ENCODE results near the gene CLHC1. TPM values are rescaled to one million over a fixed set of nuclear protein-coding genes. Genes with fewer than 3 reads are reported as not detected.

Gene CLHC1
- total RNA-seq, 1 experiment from 2014 or later = 11.1 TPM

GRCh38 chr2:55180374-55180773 lies 51.7 kb downstream of the CLHC1 start:
- Histone ChIP-seq H3K9me2 (ENCODE audit: insufficient read depth) (no peaks in the 10 kb centered on the region), H4K20me1 (ENCODE audit: insufficient read depth) (no peaks in the 10 kb centered on the region), H3K9ac (ENCODE audit: low read length) (no peak overlapping the region), H3K4me2 (ENCODE audit: low read length) (no peak overlapping the region), H3K36me3 (ENCODE audit: control insufficient read depth in 1 of 2, insufficient read depth in 2 of 2, low read length in 2 of 2) (no peaks in the 10 kb centered on the region), H3K79me2 (ENCODE audit: insufficient read depth, low read length) (no peaks in the 10 kb centered on the region), H3K4me3 (replicated peaks in 1 of 2; ENCODE audit: low read depth in 1 of 2, low read length in 2 of 2) (no peak overlapping the region), H2AFZ (ENCODE audit: low read depth, low read length, poor library complexity, severe bottlenecking) (no peak overlapping the region), H3K9me3 (ENCODE audit: control insufficient read depth in 1 of 2, insufficient read depth in 1 of 2, low read depth in 1 of 2, low read length in 2 of 2) (no peaks in the 10 kb centered on the region), H3K27me3 (ENCODE audit: insufficient read depth, low read length) (no peaks in the 10 kb centered on the region), H3K4me1 (ENCODE audit: control insufficient read depth in 1 of 2, insufficient read depth in 2 of 2, low read length in 2 of 2) (peaks cover 0 to 9% of the 10 kb centered on the region in 2 experiments; a peak in 1 of 4 replicates), H3K27ac (ENCODE audit: low read depth, low read length) (no peak overlapping the region)
- ChIA-PET CTCF (no interaction called here), POLR2A (interaction anchor here (1.2 kb wide), 1 partner anchor 14 kb away, joined by 3 read pairs; no protein-coding TSS in a partner anchor), RAD21 (ENCODE audit: low non-redundant PET in 1 of 2, low total read pairs in 2 of 2, uncharacterized antibody in 2 of 2, unreplicated experiment in 2 of 2) (no interaction called here)
- no peak for ATAC-seq
- TF ChIP-seq, protein P1, sequence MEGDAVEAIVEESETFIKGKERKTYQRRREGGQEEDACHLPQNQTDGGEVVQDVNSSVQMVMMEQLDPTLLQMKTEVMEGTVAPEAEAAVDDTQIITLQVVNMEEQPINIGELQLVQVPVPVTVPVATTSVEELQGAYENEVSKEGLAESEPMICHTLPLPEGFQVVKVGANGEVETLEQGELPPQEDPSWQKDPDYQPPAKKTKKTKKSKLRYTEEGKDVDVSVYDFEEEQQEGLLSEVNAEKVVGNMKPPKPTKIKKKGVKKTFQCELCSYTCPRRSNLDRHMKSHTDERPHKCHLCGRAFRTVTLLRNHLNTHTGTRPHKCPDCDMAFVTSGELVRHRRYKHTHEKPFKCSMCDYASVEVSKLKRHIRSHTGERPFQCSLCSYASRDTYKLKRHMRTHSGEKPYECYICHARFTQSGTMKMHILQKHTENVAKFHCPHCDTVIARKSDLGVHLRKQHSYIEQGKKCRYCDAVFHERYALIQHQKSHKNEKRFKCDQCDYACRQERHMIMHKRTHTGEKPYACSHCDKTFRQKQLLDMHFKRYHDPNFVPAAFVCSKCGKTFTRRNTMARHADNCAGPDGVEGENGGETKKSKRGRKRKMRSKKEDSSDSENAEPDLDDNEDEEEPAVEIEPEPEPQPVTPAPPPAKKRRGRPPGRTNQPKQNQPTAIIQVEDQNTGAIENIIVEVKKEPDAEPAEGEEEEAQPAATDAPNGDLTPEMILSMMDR (IDR thresholded peaks at IDR 0.05 in 2 of 3, conservative IDR thresholded peaks at IDR 0.05 in 1 of 3; ENCODE audit: borderline replicate concordance in 1 of 3, insufficient read depth in 1 of 3, low read depth in 2 of 3, low read length in 2 of 3) = no peak
- no peak for TF ChIP-seq EGR1 (IDR thresholded peaks at IDR 0.05; ENCODE audit: low read depth)
- no TSS peak for BruUV-seq (replicated peaks)
- DNase-seq (ENCODE audit: low read depth, low spot score) = no peak
- intact Hi-C loops (cut with micrococcal nuclease) = no loop called here

GRCh38 chr2:55176094-55176415 lies 56.0 kb downstream of the CLHC1 start:
- H3K9ac ChIP-seq (ENCODE audit: low read length) = no peak overlapping the region
- DNase-seq (ENCODE audit: low read depth, low spot score) = no peak
- ChIA-PET CTCF (interaction anchor here (1.4 to 3.9 kb wide), 2 partner anchors 161 to 277 kb away, joined by 7 to 46 read pairs; no protein-coding TSS in a partner anchor), POLR2A (interaction anchor here (0.8 kb wide), 1 partner anchor 126 kb away, joined by 3 read pairs; the partner anchor contains the start of gene RTN4), RAD21 (ENCODE audit: low non-redundant PET in 1 of 2, low total read pairs in 2 of 2, uncharacterized antibody in 2 of 2, unreplicated experiment in 2 of 2) (interaction anchor here in 1 of 2 experiments (1.9 kb wide), 1 partner anchor 276 kb away, joined by 4 read pairs; no protein-coding TSS in a partner anchor)
- TF ChIP-seq EZH2 (IDR thresholded peaks at IDR 0.05) = no peak
- H3K79me2 ChIP-seq (ENCODE audit: insufficient read depth, low read length) = no peaks in the 10 kb centered on the region
- no peak overlapping the region for H3K27ac ChIP-seq (ENCODE audit: low read depth, low read length)
- intact Hi-C loops (cut with micrococcal nuclease) = loop anchor here (5.0 to 10.0 kb wide), 4 partner anchors 454 to 1071 kb away; partner anchors contain the start of gene EML6
- no peaks in the 10 kb centered on the region for H3K9me2 ChIP-seq (ENCODE audit: insufficient read depth)
- no peak overlapping the region for H3K4me3 ChIP-seq (replicated peaks in 1 of 2; ENCODE audit: low read depth in 1 of 2, low read length in 2 of 2)
- no peak for ATAC-seq
- no TSS peak for BruUV-seq (replicated peaks)
- no peak overlapping the region for H3K4me2 ChIP-seq (ENCODE audit: low read length)
- no peak overlapping the region for H2AFZ ChIP-seq (ENCODE audit: low read depth, low read length, poor library complexity, severe bottlenecking)
- H3K9me3 ChIP-seq (ENCODE audit: control insufficient read depth in 1 of 2, insufficient read depth in 1 of 2, low read depth in 1 of 2, low read length in 2 of 2) = no peaks in the 10 kb centered on the region
- no peaks in the 10 kb centered on the region for H3K27me3 ChIP-seq (ENCODE audit: insufficient read depth, low read length)
- no peaks in the 10 kb centered on the region for H3K36me3 ChIP-seq (ENCODE audit: control insufficient read depth in 1 of 2, insufficient read depth in 2 of 2, low read length in 2 of 2)
- H4K20me1 ChIP-seq (ENCODE audit: insufficient read depth) = no peaks in the 10 kb centered on the region
- no peaks in the 10 kb centered on the region; a peak in 1 of 4 replicates for H3K4me1 ChIP-seq (ENCODE audit: control insufficient read depth in 1 of 2, insufficient read depth in 2 of 2, low read length in 2 of 2)

Data from HCT116 (cell line).